Endothelial cell of umbilical vein (primary cell): Measurements from ENCODE around the gene FGF9. TPM values are rescaled to one million over a fixed set of nuclear protein-coding genes. Genes with fewer than 3 reads are reported as not detected.

Experiments
- BruUV-seq: library from RNA; stranded (reverse); fragments of 400-500 nt; replicated peaks from 2 replicates; lab custom pipeline; 2021; lab: Mats Ljungman, UMichigan
- CTCF ChIA-PET: fragments of 300-600, 350-600 bp; sonication (Branson Sonifier 250); formaldehyde crosslinking; loops from one replicate; lab custom pipeline; 2021; ENCODE audit warnings: antibody characterized with exemption, inconsistent platforms; lab: Charles Lee
- POLR2A ChIA-PET: fragments of 300-600, 350-600 bp; sonication (Branson Sonifier 250); formaldehyde crosslinking; loops from one replicate; lab custom pipeline; 2021; ENCODE audit warnings: antibody characterized with exemption, inconsistent platforms; lab: Charles Lee
- DNase-seq: peaks from one replicate; pipeline ENCODE4 v3.0.0-alpha.2; 2011; ENCODE audit warnings: low read depth, low spot score
- FAIRE-seq: peaks from 2 replicates; lab custom pipeline; 2011; peaks lifted over from hg19 to GRCh38; lab: Jason Lieb, UNC
- H2AFZ ChIP-seq: 2 replicates; pipeline ENCODE4 v1.6.0; 2012; ENCODE audit warnings: low read depth, low read length, control low read depth, inconsistent platforms
- H3K27ac ChIP-seq: 2 replicates; pipeline ENCODE4 v1.5.1; 2011; ENCODE audit warnings: low read depth, mild to moderate bottlenecking, control low read depth, low read length, moderate library complexity; ENCODE audit not compliant: insufficient read depth
- H3K27me3 ChIP-seq, 2 experiments: 2 replicates each; pipeline versions ENCODE4 v1.6.0 to v1.6.1; 2011; ENCODE audit warnings: low read length in 2 of 2, mixed read lengths in 1 of 2; ENCODE audit not compliant: control insufficient read depth in 2 of 2, insufficient read depth in 2 of 2
- H3K36me3 ChIP-seq, 2 experiments: 2 replicates in 1 of 2; 3 replicates in 1 of 2; pipeline ENCODE4 v1.5.1; 2011; ENCODE audit warnings: low read length in 2 of 2, mild to moderate bottlenecking in 1 of 2, moderate library complexity in 1 of 2; ENCODE audit not compliant: control insufficient read depth in 2 of 2, insufficient read depth in 2 of 2; ENCODE audit errors: extremely low read depth in 1 of 2
- H3K4me1 ChIP-seq: 3 replicates; pipeline ENCODE4 v1.5.1; 2011; ENCODE audit warnings: mild to moderate bottlenecking, low read length; ENCODE audit not compliant: control insufficient read depth, insufficient read depth; ENCODE audit errors: extremely low read depth
- H3K4me2 ChIP-seq: 2 replicates; pipeline ENCODE4 v1.6.1; 2011; ENCODE audit warnings: low read length, control low read depth, mixed read lengths; ENCODE audit not compliant: insufficient read depth
- H3K4me3 ChIP-seq, 3 experiments: fragments of 200-600 bp in 1 of 3; sonication (generic), shearing (Covaris generic) in 1 of 3; replicated peaks in 1 of 3; 2 replicates each; pipeline ENCODE4 v1.5.1; 2011 to 2016; ENCODE audit warnings: control low read depth in 3 of 3, low read length in 3 of 3, mild to moderate bottlenecking in 2 of 3, inconsistent platforms in 1 of 3, low read depth in 1 of 3, moderate library complexity in 1 of 3; ENCODE audit not compliant: insufficient read depth in 1 of 3
- H3K79me2 ChIP-seq: 2 replicates; pipeline ENCODE4 v1.6.0; 2012; ENCODE audit warnings: low read length, inconsistent platforms; ENCODE audit not compliant: control insufficient read depth, insufficient read depth
- H3K9ac ChIP-seq: replicated peaks from 2 replicates; pipeline ENCODE3; 2011; ENCODE audit warnings: low read length, control low read depth; ENCODE audit not compliant: insufficient read depth; ENCODE audit errors: extremely low read depth
- H3K9me1 ChIP-seq: replicated peaks from 3 replicates; pipeline ENCODE4 v1.6.0; 2011; ENCODE audit warnings: mild to moderate bottlenecking, low read length; ENCODE audit not compliant: control insufficient read depth, insufficient read depth; ENCODE audit errors: extremely low read depth
- H3K9me3 ChIP-seq: replicated peaks from 2 replicates; pipeline ENCODE4 v1.5.1; 2012; ENCODE audit warnings: low read length, inconsistent platforms; ENCODE audit not compliant: control insufficient read depth, insufficient read depth
- H4K20me1 ChIP-seq: replicated peaks from 2 replicates; pipeline ENCODE3; 2011; ENCODE audit warnings: mild to moderate bottlenecking, low read length; ENCODE audit not compliant: control insufficient read depth, insufficient read depth; ENCODE audit errors: extremely low read depth
- EZH2 ChIP-seq: IDR thresholded peaks from 2 replicates; pipeline ENCODE4 v1.6.1; 2012; ENCODE audit warnings: borderline replicate concordance, low read depth, mild to moderate bottlenecking, moderate library complexity, low read length, inconsistent platforms; ENCODE audit not compliant: severe bottlenecking
- GATA2 ChIP-seq: IDR thresholded peaks from 2 replicates; pipeline ENCODE4 v1.7.0; 2011; ENCODE audit warnings: low read depth, mild to moderate bottlenecking, moderate library complexity, mixed read lengths, low read length; ENCODE audit not compliant: insufficient read length, insufficient read depth
- JUN ChIP-seq: IDR thresholded peaks from 2 replicates; pipeline ENCODE4 v1.6.1; 2011; ENCODE audit warnings: borderline replicate concordance, low read depth; ENCODE audit not compliant: insufficient read length, insufficient read depth
- MYC ChIP-seq: IDR thresholded peaks from one replicate; pipeline ENCODE4 v1.6.1; 2011; ENCODE audit warnings: mild to moderate bottlenecking, low read depth, low read length
- POLR2AphosphoS5 ChIP-seq: IDR thresholded peaks from 2 replicates; pipeline ENCODE4 v1.6.1; 2012; ENCODE audit warnings: low read depth, mild to moderate bottlenecking, control low read depth, low read length, moderate library complexity; ENCODE audit not compliant: insufficient read depth
- dilution Hi-C: fragments of 300-500 bp; cut with MboI; formaldehyde crosslinking; loops from one replicate; pipeline ENCODE4 v1.15.0; 2019; ENCODE audit warnings: low sequenced_read_pairs; ENCODE audit not compliant: extremely low pct_ligation_motif_present
- intact Hi-C: fragments of 100-400 bp; cut with micrococcal nuclease; formaldehyde crosslinking; loops from one replicate; pipeline ENCODE4 v1.10.0; 2022
- polyA plus RNA-seq, 4 experiments: library from polyadenylated mRNA; depleted of rRNA in 3 of 4; stranded (reverse) in 3 of 4; unstranded in 1 of 4; fragments of >200 nt; gene quantifications; 2 replicates each; pipeline versions ENCODE4 v1.2.1 to v1.2.3, GENCODE V29; 2011 to 2012; ENCODE audit warnings: missing spikeins in 1 of 4
- total RNA-seq: library from RNA; stranded (reverse); gene quantifications from 2 replicates; pipeline ENCODE4 v1.2.3, GENCODE V29; 2021
- TF ChIP-seq, protein P1 (sequence below), 2 donors: IDR thresholded peaks; 1 replicate in 1 of 2; 2 replicates in 1 of 2; pipeline ENCODE4 v1.5.1; 2011; ENCODE audit warnings: low read length in 2 of 2, mild to moderate bottlenecking in 2 of 2, moderate library complexity in 2 of 2, control low read depth in 1 of 2, inconsistent platforms in 1 of 2, low read depth in 1 of 2; ENCODE audit not compliant: insufficient read depth in 1 of 2; ENCODE audit errors: extremely low read depth in 1 of 2
- TF ChIP-seq, protein P2 (sequence below): IDR thresholded peaks from 2 replicates; pipeline ENCODE4 v1.6.1; 2011; ENCODE audit not compliant: insufficient read depth, insufficient read length

The FGF9 gene
- total and polyA plus RNA-seq, 2 donors (not counting 3 experiments of a cell fraction or from before 2014, with no cell fraction given), result not detected

- no peaks in the 10 kb centered on the region for H3K36me3 ChIP-seq
- ChIA-PET POLR2A (no interaction called here), CTCF (no interaction called here)
- dilution Hi-C loops, result no loop called here
- H2AFZ ChIP-seq, result no peak overlapping the region
- H3K4me2 ChIP-seq, result no peak overlapping the region
- BruUV-seq, result no TSS peak
- DNase-seq (no peak), FAIRE-seq (no peak)
- TF ChIP-seq, protein P1, sequence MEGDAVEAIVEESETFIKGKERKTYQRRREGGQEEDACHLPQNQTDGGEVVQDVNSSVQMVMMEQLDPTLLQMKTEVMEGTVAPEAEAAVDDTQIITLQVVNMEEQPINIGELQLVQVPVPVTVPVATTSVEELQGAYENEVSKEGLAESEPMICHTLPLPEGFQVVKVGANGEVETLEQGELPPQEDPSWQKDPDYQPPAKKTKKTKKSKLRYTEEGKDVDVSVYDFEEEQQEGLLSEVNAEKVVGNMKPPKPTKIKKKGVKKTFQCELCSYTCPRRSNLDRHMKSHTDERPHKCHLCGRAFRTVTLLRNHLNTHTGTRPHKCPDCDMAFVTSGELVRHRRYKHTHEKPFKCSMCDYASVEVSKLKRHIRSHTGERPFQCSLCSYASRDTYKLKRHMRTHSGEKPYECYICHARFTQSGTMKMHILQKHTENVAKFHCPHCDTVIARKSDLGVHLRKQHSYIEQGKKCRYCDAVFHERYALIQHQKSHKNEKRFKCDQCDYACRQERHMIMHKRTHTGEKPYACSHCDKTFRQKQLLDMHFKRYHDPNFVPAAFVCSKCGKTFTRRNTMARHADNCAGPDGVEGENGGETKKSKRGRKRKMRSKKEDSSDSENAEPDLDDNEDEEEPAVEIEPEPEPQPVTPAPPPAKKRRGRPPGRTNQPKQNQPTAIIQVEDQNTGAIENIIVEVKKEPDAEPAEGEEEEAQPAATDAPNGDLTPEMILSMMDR (IDR thresholded peaks at IDR 0.05; ENCODE audit: extremely low read depth in 1 of 2, insufficient read depth in 1 of 2, low read depth in 1 of 2, low read length in 2 of 2), result no peak
- TF ChIP-seq MYC (no peak), EZH2 (no peak), JUN (no peak), POLR2AphosphoS5 (no peak), GATA2 (no peak)
- TF ChIP-seq, protein P2, sequence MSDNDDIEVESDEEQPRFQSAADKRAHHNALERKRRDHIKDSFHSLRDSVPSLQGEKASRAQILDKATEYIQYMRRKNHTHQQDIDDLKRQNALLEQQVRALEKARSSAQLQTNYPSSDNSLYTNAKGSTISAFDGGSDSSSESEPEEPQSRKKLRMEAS, result no peak
- H3K9me3 ChIP-seq, result no peaks in the 10 kb centered on the region
- H3K9ac ChIP-seq, result no peak overlapping the region
- no peaks in the 10 kb centered on the region for H3K79me2 ChIP-seq
- H4K20me1 ChIP-seq, result no peaks in the 10 kb centered on the region
- intact Hi-C loops, result no loop called here
- no peak overlapping the region for H3K27ac ChIP-seq
- no peaks in the 10 kb centered on the region for H3K4me1 ChIP-seq
- H3K4me3 ChIP-seq, result no peak overlapping the region
- H3K9me1 ChIP-seq, result no peaks in the 10 kb centered on the region
- no peaks in the 10 kb centered on the region for H3K27me3 ChIP-seq
These were observed 16.0 kb downstream of the FGF9 start for GRCh38 chr13:21686751-21687391.
